ENCODE data around the gene MAML2. TPM values are rescaled to one million over a fixed set of nuclear protein-coding genes. Genes with fewer than 3 reads are reported as not detected.
A peak's percentile ranks its signal among the peaks of the same experiment; 100 is the strongest.

Gene MAML2
- total RNA-seq, 1 donor = 20.1 TPM

- H3K4me3 ChIP-seq (ENCODE audit: low read depth, low read length) = no peak overlapping the region
- no peak for DNase-seq (ENCODE audit: low read depth)
- TF ChIP-seq CTCF (IDR thresholded peaks at IDR 0.05; ENCODE audit: insufficient read depth, low read length) = no peak
Observed at GRCh38 chr11:96318850-96319249, 24.1 kb downstream of the MAML2 start.

GRCh38 chr11:96318399-96318798, 24.6 kb downstream of the MAML2 start:
- H3K4me3 ChIP-seq (ENCODE audit: low read depth, low read length) = no peak overlapping the region
- DNase-seq (ENCODE audit: low read depth) = no peak
- no peak for TF ChIP-seq CTCF (IDR thresholded peaks at IDR 0.05; ENCODE audit: insufficient read depth, low read length)

GRCh38 chr11:96317985-96318384, 25.0 kb downstream of the MAML2 start:
- DNase-seq (ENCODE audit: low read depth) = no peak
- TF ChIP-seq CTCF (IDR thresholded peaks at IDR 0.05; ENCODE audit: insufficient read depth, low read length) = no peak
- no peak overlapping the region for H3K4me3 ChIP-seq (ENCODE audit: low read depth, low read length)

GRCh38 chr11:96317571-96317970, 25.4 kb downstream of the MAML2 start:
- no peak overlapping the region for H3K4me3 ChIP-seq (ENCODE audit: low read depth, low read length)
- TF ChIP-seq CTCF (IDR thresholded peaks at IDR 0.05; ENCODE audit: insufficient read depth, low read length) = no peak
- no peak for DNase-seq (ENCODE audit: low read depth)

- no peak for TF ChIP-seq CTCF (IDR thresholded peaks at IDR 0.05; ENCODE audit: insufficient read depth, low read length)
- no peak overlapping the region for H3K4me3 ChIP-seq (ENCODE audit: low read depth, low read length)
- no peak for DNase-seq (ENCODE audit: low read depth)
Observed at GRCh38 chr11:96316869-96317268, 26.1 kb downstream of the MAML2 start.

- H3K4me3 ChIP-seq (ENCODE audit: low read depth, low read length) = no peak overlapping the region
- DNase-seq (ENCODE audit: low read depth) = no peak
- TF ChIP-seq CTCF (IDR thresholded peaks at IDR 0.05; ENCODE audit: insufficient read depth, low read length) = no peak
Observed at GRCh38 chr11:96315476-96315875, 27.5 kb downstream of the MAML2 start.

GRCh38 chr11:96314326-96315020, 28.5 kb downstream of the MAML2 start:
- no peak for TF ChIP-seq CTCF (IDR thresholded peaks at IDR 0.05; ENCODE audit: insufficient read depth, low read length)
- DNase-seq (ENCODE audit: low read depth) = peak; percentile 66
- no peak overlapping the region for H3K4me3 ChIP-seq (ENCODE audit: low read depth, low read length)

All from fibroblast of the aortic adventitia (primary cell).